ENCODE data around the gene SH2D3A. TPM values are rescaled to one million over a fixed set of nuclear protein-coding genes. Genes with fewer than 3 reads are reported as not detected.

SH2D3A gene
- total RNA-seq, 6 experiments from 2014 or later: not detected

DNA sequence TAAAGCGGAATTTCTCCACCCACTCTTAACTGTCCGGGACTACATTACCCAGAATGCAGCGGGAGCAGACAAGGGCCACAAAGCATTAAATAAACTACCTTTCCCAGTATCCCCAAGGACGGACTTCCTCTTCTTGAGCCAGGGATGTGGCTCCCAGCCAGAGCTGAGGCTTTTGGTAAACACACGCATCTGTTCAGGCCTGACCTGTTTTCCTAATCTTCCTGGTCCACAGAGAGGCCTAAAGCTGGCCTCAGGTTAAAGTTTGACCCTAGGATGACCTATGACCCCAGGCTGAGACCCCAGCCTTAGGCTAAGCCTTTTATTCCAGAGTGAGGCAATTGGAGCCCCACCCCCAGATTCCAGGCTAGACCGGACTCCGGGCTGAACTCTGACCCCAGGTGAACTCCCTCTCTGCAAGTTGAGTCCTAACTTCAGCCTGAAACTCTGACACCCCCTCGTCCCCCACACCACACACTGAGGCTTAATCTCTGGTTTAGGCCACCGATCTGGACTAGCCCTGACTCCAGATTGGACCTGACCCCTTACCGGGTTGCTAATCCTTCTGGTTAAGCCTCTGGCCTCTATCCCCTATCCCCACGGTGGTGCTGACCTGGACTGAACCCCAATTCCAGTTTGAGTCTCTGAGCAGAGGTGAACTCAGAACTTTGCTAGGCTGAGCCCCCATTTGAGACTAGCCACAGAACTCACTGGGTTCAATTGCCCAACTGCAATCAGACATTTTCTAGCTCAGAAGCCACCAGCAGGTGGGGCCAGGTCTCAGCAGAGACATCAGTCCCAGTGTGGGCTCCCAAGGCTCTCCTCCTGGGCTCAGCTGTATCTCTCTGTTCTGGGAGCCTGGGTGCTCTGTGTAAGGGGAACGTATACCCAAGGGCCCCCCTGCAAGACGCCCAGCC is 29.1 kb downstream of the SH2D3A start:
- peaks cover 47% of the 10 kb centered on the region for H3K4me1 Mint-ChIP-seq (ENCODE audit: low read depth)
- no peaks in the 10 kb centered on the region; the same call in 1 of the 2 replicates for H3K27me3 Mint-ChIP-seq (ENCODE audit: insufficient read depth)
- DNase-seq: peak; percentile 85
- TF ChIP-seq CTCF (IDR thresholded peaks at IDR 0.05): peak; percentile 83
- H3K4me3 Mint-ChIP-seq: peak overlapping the region; percentile 99
- peak overlapping the region; percentile 85 for H3K27ac Mint-ChIP-seq
- peaks cover 5% of the 10 kb centered on the region; the same call in 1 of the 2 replicates for H3K36me3 Mint-ChIP-seq (ENCODE audit: low read depth)
- H3K9me3 Mint-ChIP-seq: no peaks in the 10 kb centered on the region

DNA sequence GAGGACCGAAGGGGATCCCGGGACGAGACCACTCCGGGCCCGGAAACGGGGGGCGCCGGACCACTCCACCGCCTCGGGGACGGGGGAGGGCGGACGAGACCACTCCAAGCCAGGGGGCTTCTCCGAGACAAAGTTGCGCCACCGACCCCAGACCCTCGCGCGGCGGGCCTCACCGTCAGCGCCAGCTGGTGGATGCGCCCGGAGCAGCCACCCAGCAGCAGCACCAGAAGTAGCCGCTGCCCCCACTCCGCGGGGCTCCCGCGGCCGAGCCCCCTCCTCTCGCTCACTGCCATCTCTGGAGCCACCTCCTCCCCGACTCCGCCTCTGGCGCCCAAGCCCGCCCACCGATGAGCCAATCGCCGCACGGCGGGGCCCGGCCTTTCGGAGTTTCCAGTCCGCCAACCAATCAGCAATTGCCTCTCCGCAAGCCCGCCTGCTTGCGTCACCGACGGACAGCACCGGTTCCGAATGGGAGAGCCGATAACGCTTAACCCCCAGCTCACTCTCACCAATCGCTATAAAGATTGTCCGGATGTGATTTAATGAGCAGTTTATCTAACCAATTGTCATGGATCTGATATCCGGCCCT is 29.9 kb downstream of the SH2D3A start, which contains the start of gene GPR108:
Gene GPR108 (minus strand): TSS at position 297 of the 589 bp plus-strand sequence. CDS start 4 bp downstream, at position 293.
- H3K36me3 Mint-ChIP-seq (ENCODE audit: low read depth): peaks cover 5% of the 10 kb centered on the region; the same call in 1 of the 2 replicates
- H3K27me3 Mint-ChIP-seq (ENCODE audit: insufficient read depth): no peaks in the 10 kb centered on the region; the same call in 1 of the 2 replicates
- H3K4me1 Mint-ChIP-seq (ENCODE audit: low read depth): peaks cover 40% of the 10 kb centered on the region
- peak within 1 kb of the TSS; percentile 85 for H3K27ac Mint-ChIP-seq
- no peaks in the 10 kb centered on the region for H3K9me3 Mint-ChIP-seq
- DNase-seq: peak; percentile 100
- no peak for TF ChIP-seq CTCF (IDR thresholded peaks at IDR 0.05)
- H3K4me3 Mint-ChIP-seq: peak within 1 kb of the TSS; percentile 99

DNA sequence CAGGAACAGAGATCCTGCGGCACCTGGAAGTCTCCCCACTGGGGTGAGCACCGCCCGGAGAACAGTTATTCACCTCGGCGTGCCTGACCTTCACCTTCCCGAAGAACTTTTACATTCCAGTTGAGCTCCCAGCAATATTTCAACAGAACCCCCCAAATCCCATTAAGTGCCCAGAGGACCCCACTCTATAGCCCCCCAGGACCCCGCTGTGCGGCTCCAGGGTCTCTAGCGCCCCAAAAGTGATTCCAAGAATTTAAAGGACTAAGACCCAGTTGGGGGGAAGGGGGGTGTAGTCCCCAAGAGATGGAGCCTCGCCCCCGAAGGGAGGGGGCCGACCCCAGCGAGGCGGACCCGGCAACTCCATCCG is 30.3 kb downstream of the SH2D3A start:
- peak overlapping the region; percentile 99 for H3K4me3 Mint-ChIP-seq
- H3K27me3 Mint-ChIP-seq (ENCODE audit: insufficient read depth): no peaks in the 10 kb centered on the region; the same call in 1 of the 2 replicates
- H3K36me3 Mint-ChIP-seq (ENCODE audit: low read depth): peaks cover 7% of the 10 kb centered on the region; the same call in 1 of the 2 replicates
- peaks cover 36% of the 10 kb centered on the region for H3K4me1 Mint-ChIP-seq (ENCODE audit: low read depth)
- no peaks in the 10 kb centered on the region for H3K9me3 Mint-ChIP-seq
- peak; percentile 46 for TF ChIP-seq CTCF (IDR thresholded peaks at IDR 0.05)
- H3K27ac Mint-ChIP-seq: peak overlapping the region; percentile 85
- DNase-seq: no peak

DNA sequence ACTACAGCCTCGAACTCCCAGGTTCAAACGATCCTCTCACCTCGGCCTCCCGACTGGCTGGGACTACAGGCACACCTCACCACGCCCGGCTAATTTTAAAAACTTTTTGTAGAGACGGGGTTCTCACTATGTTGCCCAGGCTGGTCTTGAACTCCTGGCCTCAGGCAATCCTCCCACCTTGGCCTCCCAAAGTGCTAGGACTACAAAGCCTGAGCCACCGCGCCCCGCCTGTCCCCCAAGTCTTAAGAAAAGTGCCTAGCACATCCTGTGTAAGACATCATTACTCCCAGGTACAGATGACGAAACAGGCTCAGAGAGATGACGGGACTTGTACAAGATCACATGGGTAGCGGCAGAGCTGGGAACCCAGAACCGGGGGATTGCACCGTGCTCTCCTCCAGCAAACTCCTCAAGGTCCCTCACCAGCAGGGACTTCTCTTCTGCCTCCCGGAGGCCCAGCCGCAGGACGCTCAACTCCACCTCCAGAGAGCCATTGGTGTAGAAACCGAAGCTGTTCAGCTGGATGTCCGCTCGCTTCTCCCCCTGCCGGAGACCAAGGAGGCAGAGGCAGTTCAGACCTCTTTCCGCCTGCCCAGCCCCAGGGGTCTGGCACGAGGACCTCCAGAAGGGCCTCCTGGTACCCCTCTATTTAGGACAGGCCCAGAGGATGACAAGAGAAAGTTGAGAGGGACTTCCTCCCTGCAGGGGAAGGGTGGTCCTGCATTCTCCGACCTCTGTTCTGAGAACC is 30.9 kb downstream of the SH2D3A start:
- H3K4me3 Mint-ChIP-seq: peak overlapping the region; percentile 99
- TF ChIP-seq CTCF (IDR thresholded peaks at IDR 0.05): peak; percentile 76
- no peaks in the 10 kb centered on the region; the same call in 1 of the 2 replicates for H3K27me3 Mint-ChIP-seq (ENCODE audit: insufficient read depth)
- peak; percentile 89 for DNase-seq
- H3K27ac Mint-ChIP-seq: peak overlapping the region; percentile 85
- H3K9me3 Mint-ChIP-seq: no peaks in the 10 kb centered on the region
- H3K36me3 Mint-ChIP-seq (ENCODE audit: low read depth): peaks cover 7% of the 10 kb centered on the region; the same call in 1 of the 2 replicates
- peaks cover 33% of the 10 kb centered on the region for H3K4me1 Mint-ChIP-seq (ENCODE audit: low read depth)
